HEK293 (cell line): Measurements from ENCODE around the gene C21orf58.

Source experiments
- CTCF ChIP-seq: fragments of 450-650 bp; formaldehyde crosslinking; IDR thresholded peaks from 2 replicates; pipeline ENCODE4 v1.5.1; 2016; ENCODE audit warnings: missing biosample characterization, missing genetic modification characterization
- FEZF1 ChIP-seq: fragments of 450-650 bp; formaldehyde crosslinking; IDR thresholded peaks from 2 replicates; pipeline ENCODE4 v1.5.1; 2016; ENCODE audit warnings: missing biosample characterization, missing genetic modification characterization
- KLF16 ChIP-seq: fragments of 450-650 bp; formaldehyde crosslinking; IDR thresholded peaks from 2 replicates; pipeline ENCODE4 v1.5.1; 2017; ENCODE audit warnings: missing biosample characterization, missing genetic modification characterization
- KLF8 ChIP-seq: fragments of 450-650 bp; formaldehyde crosslinking; IDR thresholded peaks from 2 replicates; pipeline ENCODE4 v1.5.1; 2016; ENCODE audit warnings: missing biosample characterization, missing genetic modification characterization
- REST ChIP-seq: fragments of 450-650 bp; formaldehyde crosslinking; IDR thresholded peaks from 2 replicates; pipeline ENCODE4 v1.5.1; 2016; ENCODE audit warnings: missing biosample characterization, missing genetic modification characterization
- YY1 ChIP-seq: fragments of 450-650 bp; formaldehyde crosslinking; IDR thresholded peaks from 2 replicates; pipeline ENCODE4 v1.5.1; 2018; ENCODE audit warnings: missing biosample characterization, missing genetic modification characterization
- ZBTB10 ChIP-seq: fragments of 450-650 bp; formaldehyde crosslinking; IDR thresholded peaks from 2 replicates; pipeline ENCODE4 v1.5.1; 2016; ENCODE audit warnings: missing biosample characterization, missing genetic modification characterization
- ZBTB49 ChIP-seq: fragments of 450-650 bp; formaldehyde crosslinking; IDR thresholded peaks from 2 replicates; pipeline ENCODE4 v1.5.1; 2016; ENCODE audit warnings: missing biosample characterization, missing genetic modification characterization, low read depth
- ZNF114 ChIP-seq: fragments of 450-650 bp; formaldehyde crosslinking; IDR thresholded peaks from 2 replicates; pipeline ENCODE4 v1.5.0; 2017; ENCODE audit warnings: missing biosample characterization, missing genetic modification characterization
- ZNF19 ChIP-seq: fragments of 450-650 bp; formaldehyde crosslinking; IDR thresholded peaks from 2 replicates; pipeline ENCODE4; 2016; ENCODE audit warnings: missing biosample characterization, missing genetic modification characterization, low read depth
- ZNF274 ChIP-seq, 2 experiments: fragments of 200-500 bp in 1 of 2; fragments of 450-650 bp in 1 of 2; sonication (Bioruptor generic) in 1 of 2; formaldehyde crosslinking in 1 of 2; IDR thresholded peaks; 2 replicates each; pipeline versions ENCODE4 v1.5.1 to v1.6.1; 2014 to 2016; ENCODE audit warnings: borderline replicate concordance in 1 of 2, inconsistent platforms in 1 of 2, low read length in 1 of 2, missing biosample characterization in 1 of 2, missing genetic modification characterization in 1 of 2
- ZNF707 ChIP-seq: fragments of 450-650 bp; formaldehyde crosslinking; IDR thresholded peaks from 2 replicates; pipeline ENCODE4 v1.5.1; 2016; ENCODE audit warnings: missing biosample characterization, missing genetic modification characterization
- ZNF830 ChIP-seq: fragments of 450-650 bp; IDR thresholded peaks from 2 replicates; pipeline ENCODE4 v1.5.0; 2018; ENCODE audit warnings: missing biosample characterization, missing genetic modification characterization, low read depth, mild to moderate bottlenecking, moderate library complexity
- TF ChIP-seq, protein P1 (sequence below): IDR thresholded peaks from 2 replicates; pipeline ENCODE4 v1.6.1; 2011; ENCODE audit warnings: mild to moderate bottlenecking, low read depth, low read length, borderline replicate concordance

GRCh38 chr21:46322351-46323226 is 1.1 kb downstream of the C21orf58 start:
- TF ChIP-seq ZNF274 (IDR thresholded peaks at IDR 0.05; ENCODE audit: low read length) (no peak), ZNF274 (tag by site-specific recombination; IDR thresholded peaks at IDR 0.05; ENCODE audit: borderline replicate concordance) (no peak), CTCF (tag by site-specific recombination) (no peak), YY1 (no peak), REST (no peak), ZNF707 (tag by site-specific recombination) (no peak), ZNF19 (tag by site-specific recombination) (no peak), KLF8 (tag by site-specific recombination) (no peak), ZBTB10 (tag by site-specific recombination) (no peak), ZBTB49 (tag by site-specific recombination) (no peak), ZNF114 (no peak), FEZF1 (tag by site-specific recombination) (no peak), KLF16 (0 out of 2 replicates have a peak, but pooled peaks have one; percentile 37), ZNF830 (no peak)
- TF ChIP-seq, protein P1, sequence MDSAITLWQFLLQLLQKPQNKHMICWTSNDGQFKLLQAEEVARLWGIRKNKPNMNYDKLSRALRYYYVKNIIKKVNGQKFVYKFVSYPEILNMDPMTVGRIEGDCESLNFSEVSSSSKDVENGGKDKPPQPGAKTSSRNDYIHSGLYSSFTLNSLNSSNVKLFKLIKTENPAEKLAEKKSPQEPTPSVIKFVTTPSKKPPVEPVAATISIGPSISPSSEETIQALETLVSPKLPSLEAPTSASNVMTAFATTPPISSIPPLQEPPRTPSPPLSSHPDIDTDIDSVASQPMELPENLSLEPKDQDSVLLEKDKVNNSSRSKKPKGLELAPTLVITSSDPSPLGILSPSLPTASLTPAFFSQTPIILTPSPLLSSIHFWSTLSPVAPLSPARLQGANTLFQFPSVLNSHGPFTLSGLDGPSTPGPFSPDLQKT: no peak
